Neutrophil (primary cell): ENCODE results near the gene CD24.

Experiments
- H3K27ac ChIP-seq: fragments of 200-600 bp; sonication (generic); 2 replicates; pipeline ENCODE4 v1.5.1; 2016; ENCODE audit warnings: mild to moderate bottlenecking, moderate library complexity
- H3K27me3 ChIP-seq: fragments of 200-600 bp; sonication (generic); 2 replicates; pipeline ENCODE4 v1.6.0; 2016; ENCODE audit warnings: mild to moderate bottlenecking
- H3K36me3 ChIP-seq: fragments of 200-600 bp; sonication (generic); 2 replicates; pipeline ENCODE4 v1.5.1; 2017
- H3K4me1 ChIP-seq, 2 experiments: fragments of 200-600 bp in 1 of 2; sonication (generic) in 1 of 2; 1 replicate in 1 of 2; 2 replicates in 1 of 2; pipeline versions ENCODE4 v1.5.1 to v1.6.1; 2013 to 2016; ENCODE audit warnings: low read depth in 1 of 2, low read length in 1 of 2, mild to moderate bottlenecking in 1 of 2, moderate library complexity in 1 of 2; ENCODE audit not compliant: control insufficient read depth in 1 of 2, insufficient read depth in 1 of 2
- H3K4me3 ChIP-seq, 2 experiments: fragments of 200-600 bp in 1 of 2; sonication (generic) in 1 of 2; 1 replicate in 1 of 2; 2 replicates in 1 of 2; pipeline ENCODE4 v1.5.1; 2013 to 2016; ENCODE audit warnings: low read depth in 1 of 2, low read length in 1 of 2, mild to moderate bottlenecking in 1 of 2, moderate library complexity in 1 of 2
- H3K9me3 ChIP-seq: fragments of 200-600 bp; sonication (generic); 2 replicates; pipeline ENCODE4 v1.5.1; 2016
- TF ChIP-seq, protein P1 (sequence below): fragments of 200-600 bp; sonication (generic); IDR thresholded peaks from 2 replicates; pipeline ENCODE4 v1.5.1; 2016; ENCODE audit warnings: antibody characterized with exemption

CD24 gene

DNA sequence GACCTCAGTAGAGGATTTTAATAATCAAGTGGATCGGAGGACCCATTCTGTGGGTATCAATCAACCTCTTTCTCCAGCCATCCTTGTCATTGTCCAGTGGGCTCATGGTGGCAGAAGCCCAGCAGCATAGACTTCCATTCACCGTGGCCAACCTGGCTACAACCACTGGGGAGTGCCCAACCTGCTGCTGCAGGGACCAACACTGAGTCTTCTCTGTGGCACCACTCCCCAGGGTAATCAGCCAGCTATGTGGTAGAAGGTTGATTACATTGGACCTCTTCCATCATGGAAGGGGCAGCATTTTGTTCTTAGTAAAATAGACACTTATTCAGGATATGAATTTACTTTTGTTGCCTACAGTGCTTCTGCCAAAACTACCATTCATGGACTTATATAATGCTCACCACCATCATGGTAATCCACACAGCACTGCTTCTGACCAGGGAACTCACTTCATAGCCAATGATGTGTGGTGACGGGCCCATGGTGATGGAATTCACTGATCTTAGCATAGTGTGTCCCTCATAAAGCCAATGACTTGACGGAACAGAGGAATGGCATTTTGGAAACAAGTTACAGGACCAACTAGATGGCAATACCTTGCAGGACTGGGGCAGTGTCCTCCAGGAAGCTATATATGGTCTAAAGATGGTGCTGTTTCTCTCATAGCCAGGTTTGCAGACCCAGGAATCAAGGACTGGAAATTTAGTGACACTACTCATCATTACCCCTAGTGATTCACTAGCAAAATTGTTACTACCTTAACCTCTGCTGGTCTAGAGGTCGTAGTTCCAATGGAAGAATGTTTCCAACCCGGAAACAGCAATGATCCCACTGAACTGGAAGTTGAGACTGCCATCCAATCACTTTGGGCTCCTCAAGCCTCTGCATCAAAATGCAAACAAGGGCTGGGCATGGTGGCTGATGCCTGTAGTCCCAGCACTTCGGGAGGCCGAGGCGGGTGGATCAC lies 7.6 kb downstream of the CD24 start:
- TF ChIP-seq, protein P1, sequence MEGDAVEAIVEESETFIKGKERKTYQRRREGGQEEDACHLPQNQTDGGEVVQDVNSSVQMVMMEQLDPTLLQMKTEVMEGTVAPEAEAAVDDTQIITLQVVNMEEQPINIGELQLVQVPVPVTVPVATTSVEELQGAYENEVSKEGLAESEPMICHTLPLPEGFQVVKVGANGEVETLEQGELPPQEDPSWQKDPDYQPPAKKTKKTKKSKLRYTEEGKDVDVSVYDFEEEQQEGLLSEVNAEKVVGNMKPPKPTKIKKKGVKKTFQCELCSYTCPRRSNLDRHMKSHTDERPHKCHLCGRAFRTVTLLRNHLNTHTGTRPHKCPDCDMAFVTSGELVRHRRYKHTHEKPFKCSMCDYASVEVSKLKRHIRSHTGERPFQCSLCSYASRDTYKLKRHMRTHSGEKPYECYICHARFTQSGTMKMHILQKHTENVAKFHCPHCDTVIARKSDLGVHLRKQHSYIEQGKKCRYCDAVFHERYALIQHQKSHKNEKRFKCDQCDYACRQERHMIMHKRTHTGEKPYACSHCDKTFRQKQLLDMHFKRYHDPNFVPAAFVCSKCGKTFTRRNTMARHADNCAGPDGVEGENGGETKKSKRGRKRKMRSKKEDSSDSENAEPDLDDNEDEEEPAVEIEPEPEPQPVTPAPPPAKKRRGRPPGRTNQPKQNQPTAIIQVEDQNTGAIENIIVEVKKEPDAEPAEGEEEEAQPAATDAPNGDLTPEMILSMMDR, result no peak
- H3K27me3 ChIP-seq, result no peaks in the 10 kb centered on the region
- no peak overlapping the region for H3K4me3 ChIP-seq
- no peaks in the 10 kb centered on the region for H3K9me3 ChIP-seq
- H3K27ac ChIP-seq, result peak overlapping the region; percentile 46
- H3K36me3 ChIP-seq, result no peaks in the 10 kb centered on the region
- H3K4me1 ChIP-seq, result peaks cover 46 to 54% of the 10 kb centered on the region in 2 experiments

DNA sequence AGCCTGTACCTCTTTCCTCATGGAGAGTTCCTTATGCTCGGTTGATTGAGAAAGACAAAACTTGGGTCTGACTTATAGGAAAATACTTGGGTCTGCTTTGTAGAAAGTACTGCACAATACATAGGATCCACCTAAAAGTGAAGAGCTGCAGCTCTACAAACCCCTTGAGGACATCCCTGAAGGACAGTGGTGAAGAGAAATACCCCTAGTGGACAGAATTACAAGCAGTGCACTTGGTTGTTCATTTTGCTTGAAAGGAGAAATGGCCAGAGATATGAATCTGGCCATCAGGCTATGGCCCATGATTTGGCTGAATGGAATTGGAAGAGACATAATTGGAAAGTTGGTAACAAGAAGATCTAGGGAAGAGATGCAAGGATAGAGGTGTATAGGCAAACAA lies 8.3 kb downstream of the CD24 start:
- Histone ChIP-seq H3K36me3 (no peaks in the 10 kb centered on the region), H3K9me3 (no peaks in the 10 kb centered on the region), H3K4me1 (peaks cover 49 to 56% of the 10 kb centered on the region in 2 experiments), H3K4me3 (no peak overlapping the region), H3K27ac (peak overlapping the region; percentile 46), H3K27me3 (no peaks in the 10 kb centered on the region)
- TF ChIP-seq, protein P1, result no peak

DNA sequence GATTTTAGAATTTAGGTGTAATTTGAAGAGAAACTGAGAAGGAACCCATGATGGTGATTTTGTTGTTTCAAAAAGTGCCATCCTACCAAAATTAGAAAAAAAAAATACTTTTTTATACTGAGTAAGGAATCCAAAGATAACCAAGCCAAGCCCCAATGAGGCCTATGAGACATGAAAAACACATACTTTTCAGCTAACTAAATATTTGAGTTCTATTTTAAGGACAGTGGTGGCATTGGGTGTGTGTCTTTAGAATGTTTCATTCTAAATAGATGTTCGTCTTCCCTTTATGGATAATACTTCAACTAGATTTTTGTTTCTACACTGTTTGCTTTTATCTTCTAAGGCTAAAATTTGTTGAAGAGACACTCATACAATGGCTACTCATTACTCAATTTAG lies 9.6 kb downstream of the CD24 start:
- H3K27ac ChIP-seq, result peak overlapping the region; percentile 65
- no peaks in the 10 kb centered on the region for H3K36me3 ChIP-seq
- TF ChIP-seq, protein P1, result no peak
- H3K9me3 ChIP-seq, result no peaks in the 10 kb centered on the region
- H3K4me3 ChIP-seq, result no peak overlapping the region
- H3K27me3 ChIP-seq, result no peaks in the 10 kb centered on the region
- peaks cover 62 to 69% of the 10 kb centered on the region in 2 experiments for H3K4me1 ChIP-seq

DNA sequence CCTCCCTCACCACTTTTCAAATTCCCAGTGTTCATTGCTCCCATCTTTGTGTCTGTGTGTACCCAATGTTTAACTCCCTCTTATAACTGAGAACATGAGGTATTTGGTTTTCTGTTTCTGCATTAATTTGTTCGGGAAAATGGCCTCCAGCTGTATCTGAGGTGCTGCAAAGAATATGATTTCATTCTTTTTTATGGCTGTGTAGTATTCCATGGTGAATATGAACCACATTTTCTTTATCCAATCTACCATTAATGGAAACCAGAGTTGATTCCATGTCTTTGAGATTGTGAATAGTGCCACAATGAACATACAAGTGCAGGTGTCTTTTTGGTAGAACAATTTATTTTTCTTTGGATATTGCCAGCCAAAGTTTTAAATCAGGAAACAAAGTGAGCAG lies 10.4 kb downstream of the CD24 start:
- no peak overlapping the region for H3K4me3 ChIP-seq
- H3K27ac ChIP-seq, result peak overlapping the region; percentile 65
- peaks cover 71 to 76% of the 10 kb centered on the region in 2 experiments for H3K4me1 ChIP-seq
- H3K9me3 ChIP-seq, result no peaks in the 10 kb centered on the region
- TF ChIP-seq, protein P1, result no peak
- H3K36me3 ChIP-seq, result no peaks in the 10 kb centered on the region
- H3K27me3 ChIP-seq, result no peaks in the 10 kb centered on the region

DNA sequence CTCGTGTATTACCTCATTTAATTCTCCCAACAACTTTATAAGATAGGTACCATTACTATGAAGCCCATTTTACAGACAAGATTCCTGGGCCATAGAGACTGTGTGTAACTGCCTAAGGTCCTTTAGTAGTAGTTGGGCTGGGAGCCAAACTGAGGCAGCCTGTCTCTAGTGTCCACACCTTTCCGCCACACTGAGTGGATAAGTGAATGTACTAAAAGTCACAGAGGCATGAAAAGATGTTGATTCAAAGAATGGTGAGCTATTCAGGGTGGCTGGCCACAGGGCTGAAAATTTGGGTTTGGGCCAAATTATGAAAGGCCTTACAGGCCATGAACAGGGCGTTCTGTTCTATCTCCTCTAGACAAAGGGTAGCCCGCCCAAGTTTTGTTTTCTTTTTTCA lies 11.0 kb downstream of the CD24 start:
- H3K36me3 ChIP-seq, result no peaks in the 10 kb centered on the region
- no peaks in the 10 kb centered on the region for H3K9me3 ChIP-seq
- no peaks in the 10 kb centered on the region for H3K27me3 ChIP-seq
- TF ChIP-seq, protein P1, result no peak
- peaks cover 72 to 76% of the 10 kb centered on the region in 2 experiments for H3K4me1 ChIP-seq
- H3K4me3 ChIP-seq, result no peak overlapping the region
- H3K27ac ChIP-seq, result peak overlapping the region; percentile 55
